ENCODE data around the gene WDR81.
A peak's percentile ranks its signal among the peaks of the same experiment; 100 is the strongest.

WDR81 gene

DNA sequence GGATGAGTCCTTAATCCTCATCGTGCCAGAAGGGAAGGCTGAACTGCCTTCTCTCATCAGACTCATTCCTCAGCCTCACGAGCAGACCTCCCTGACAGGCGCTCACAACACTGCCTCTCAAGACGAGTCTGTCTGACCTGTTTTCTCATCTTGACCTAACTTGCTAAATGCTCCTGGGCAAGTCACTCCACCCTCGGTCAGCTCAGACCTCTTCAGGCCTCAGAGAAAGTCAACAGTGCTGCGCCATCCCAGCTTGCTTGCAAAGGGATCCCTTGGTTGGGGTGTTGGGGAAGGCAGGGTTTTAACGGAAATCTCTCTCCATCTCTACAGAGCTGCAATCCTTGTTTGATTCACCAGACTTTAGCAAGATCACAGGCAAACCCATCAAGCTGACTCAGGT lies 52.4 kb downstream of the WDR81 start:
- Histone ChIP-seq H2BK5ac (ENCODE audit: low read length) (no peak overlapping the region), H3K27me3 (ENCODE audit: insufficient read depth, low read length, poor library complexity) (no peaks in the 10 kb centered on the region), H3K18ac (ENCODE audit: low read length) (no peak overlapping the region), H3K4me1 (ENCODE audit: control insufficient read depth, low read depth, low read length) (no peaks in the 10 kb centered on the region), H3K79me1 (ENCODE audit: low read length) (no peaks in the 10 kb centered on the region), H3K36me3 (ENCODE audit: control insufficient read depth, insufficient read depth, low read length) (peaks cover 4% of the 10 kb centered on the region), H3K4me2 (ENCODE audit: low read length) (no peak overlapping the region), H3K79me2 (ENCODE audit: control insufficient read depth, insufficient read depth, low read length) (no peaks in the 10 kb centered on the region), H4K5ac (ENCODE audit: low read length) (no peak overlapping the region), H2BK120ac (ENCODE audit: low read depth, low read length) (no peak overlapping the region), H3K56ac (ENCODE audit: low read length) (no peak overlapping the region), H3K4ac (ENCODE audit: low read depth, low read length) (no peak overlapping the region), H3K27ac (ENCODE audit: low read depth, low read length) (no peak overlapping the region), H2AK5ac (ENCODE audit: low read length) (no peak overlapping the region), H4K8ac (ENCODE audit: low read depth, low read length) (no peak overlapping the region), H3K23ac (ENCODE audit: low read length) (no peak overlapping the region), H3K9ac (ENCODE audit: low read length) (no peak overlapping the region), H3K4me3 (ENCODE audit: low read length) (no peak overlapping the region), H2BK15ac (replicated peaks; ENCODE audit: low read depth) (no peak overlapping the region)
- no peak for DNase-seq
- WGBS (ENCODE audit: extremely low coverage, insufficient coverage, low lambda C conversion rate) = no CpG with 5 or more reads among the region's 7 CpGs

GRCh38 chr17:1779571-1780131 lies 55.1 kb downstream of the WDR81 start:
- no CpG with 5 or more reads among the region's 8 CpGs for WGBS (ENCODE audit: extremely low coverage, insufficient coverage, low lambda C conversion rate)
- H3K4me3 ChIP-seq (ENCODE audit: low read length) = no peak overlapping the region
- H3K23ac ChIP-seq (ENCODE audit: low read length) = no peak overlapping the region
- H3K79me2 ChIP-seq (ENCODE audit: control insufficient read depth, insufficient read depth, low read length) = no peaks in the 10 kb centered on the region
- H2BK120ac ChIP-seq (ENCODE audit: low read depth, low read length) = no peak overlapping the region
- H3K56ac ChIP-seq (ENCODE audit: low read length) = no peak overlapping the region
- no peak overlapping the region for H4K8ac ChIP-seq (ENCODE audit: low read depth, low read length)
- H3K4ac ChIP-seq (ENCODE audit: low read depth, low read length) = no peak overlapping the region
- H3K9ac ChIP-seq (ENCODE audit: low read length) = no peak overlapping the region
- no peaks in the 10 kb centered on the region for H3K79me1 ChIP-seq (ENCODE audit: low read length)
- no peak for DNase-seq
- peaks cover 8% of the 10 kb centered on the region for H3K36me3 ChIP-seq (ENCODE audit: control insufficient read depth, insufficient read depth, low read length)
- no peak overlapping the region for H4K5ac ChIP-seq (ENCODE audit: low read length)
- no peak overlapping the region for H3K27ac ChIP-seq (ENCODE audit: low read depth, low read length)
- H2AK5ac ChIP-seq (ENCODE audit: low read length) = no peak overlapping the region
- H3K18ac ChIP-seq (ENCODE audit: low read length) = no peak overlapping the region
- no peaks in the 10 kb centered on the region for H3K27me3 ChIP-seq (ENCODE audit: insufficient read depth, low read length, poor library complexity)
- no peak overlapping the region for H3K4me2 ChIP-seq (ENCODE audit: low read length)
- no peak overlapping the region for H2BK5ac ChIP-seq (ENCODE audit: low read length)
- H3K4me1 ChIP-seq (ENCODE audit: control insufficient read depth, low read depth, low read length) = no peaks in the 10 kb centered on the region
- no peak overlapping the region for H2BK15ac ChIP-seq (replicated peaks; ENCODE audit: low read depth)

GRCh38 chr17:1782171-1782567 lies 57.7 kb downstream of the WDR81 start:
- Histone ChIP-seq H3K23ac (ENCODE audit: low read length) (no peak overlapping the region), H3K27ac (ENCODE audit: low read depth, low read length) (no peak overlapping the region), H4K8ac (ENCODE audit: low read depth, low read length) (no peak overlapping the region), H3K79me1 (ENCODE audit: low read length) (no peaks in the 10 kb centered on the region), H3K4me1 (ENCODE audit: control insufficient read depth, low read depth, low read length) (no peaks in the 10 kb centered on the region), H2BK120ac (ENCODE audit: low read depth, low read length) (no peak overlapping the region), H3K4me2 (ENCODE audit: low read length) (no peak overlapping the region), H3K9ac (ENCODE audit: low read length) (no peak overlapping the region), H3K79me2 (ENCODE audit: control insufficient read depth, insufficient read depth, low read length) (no peaks in the 10 kb centered on the region), H3K18ac (ENCODE audit: low read length) (no peak overlapping the region), H2BK5ac (ENCODE audit: low read length) (no peak overlapping the region), H3K56ac (ENCODE audit: low read length) (no peak overlapping the region), H3K36me3 (ENCODE audit: control insufficient read depth, insufficient read depth, low read length) (peaks cover 10% of the 10 kb centered on the region), H4K5ac (ENCODE audit: low read length) (no peak overlapping the region), H3K27me3 (ENCODE audit: insufficient read depth, low read length, poor library complexity) (no peaks in the 10 kb centered on the region), H2BK15ac (replicated peaks; ENCODE audit: low read depth) (no peak overlapping the region), H3K4ac (ENCODE audit: low read depth, low read length) (no peak overlapping the region), H2AK5ac (ENCODE audit: low read length) (no peak overlapping the region), H3K4me3 (ENCODE audit: low read length) (no peak overlapping the region)
- no CpG with 5 or more reads among the region's 6 CpGs for WGBS (ENCODE audit: extremely low coverage, insufficient coverage, low lambda C conversion rate)
- no peak for DNase-seq

DNA sequence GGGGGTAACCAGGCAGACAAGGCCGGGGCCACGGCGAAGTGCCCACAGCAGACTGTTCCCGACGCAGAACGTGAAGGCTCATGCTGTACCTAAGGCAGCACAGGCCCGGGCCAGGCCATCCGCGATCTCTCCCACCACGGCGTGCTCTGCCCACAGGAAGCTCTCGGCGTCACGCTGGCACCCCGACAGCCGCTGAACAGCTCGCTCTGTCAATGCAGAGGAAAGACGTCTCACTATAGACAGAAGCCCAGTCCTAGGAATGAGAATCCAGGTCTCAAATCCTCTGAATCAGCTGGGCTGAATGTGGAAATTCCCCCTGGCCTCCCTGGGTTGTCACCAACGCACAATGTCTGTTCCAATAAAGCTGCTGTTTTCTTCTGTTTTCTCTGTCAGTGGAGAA lies 58.8 kb downstream of the WDR81 start:
- Histone ChIP-seq H3K18ac (ENCODE audit: low read length) (no peak overlapping the region), H3K27me3 (ENCODE audit: insufficient read depth, low read length, poor library complexity) (no peaks in the 10 kb centered on the region), H3K4me2 (ENCODE audit: low read length) (no peak overlapping the region), H3K9ac (ENCODE audit: low read length) (no peak overlapping the region), H3K4me3 (ENCODE audit: low read length) (no peak overlapping the region), H3K79me1 (ENCODE audit: low read length) (no peaks in the 10 kb centered on the region), H3K36me3 (ENCODE audit: control insufficient read depth, insufficient read depth, low read length) (peaks cover 13% of the 10 kb centered on the region), H3K4ac (ENCODE audit: low read depth, low read length) (no peak overlapping the region), H3K27ac (ENCODE audit: low read depth, low read length) (no peak overlapping the region), H4K8ac (ENCODE audit: low read depth, low read length) (no peak overlapping the region), H2AK5ac (ENCODE audit: low read length) (no peak overlapping the region), H3K23ac (ENCODE audit: low read length) (no peak overlapping the region), H2BK120ac (ENCODE audit: low read depth, low read length) (no peak overlapping the region), H4K5ac (ENCODE audit: low read length) (no peak overlapping the region), H3K56ac (ENCODE audit: low read length) (no peak overlapping the region), H2BK5ac (ENCODE audit: low read length) (no peak overlapping the region), H3K79me2 (ENCODE audit: control insufficient read depth, insufficient read depth, low read length) (no peaks in the 10 kb centered on the region), H3K4me1 (ENCODE audit: control insufficient read depth, low read depth, low read length) (no peaks in the 10 kb centered on the region), H2BK15ac (replicated peaks; ENCODE audit: low read depth) (no peak overlapping the region)
- no peak for DNase-seq
- no CpG with 5 or more reads among the region's 19 CpGs for WGBS (ENCODE audit: extremely low coverage, insufficient coverage, low lambda C conversion rate)

- Histone ChIP-seq H3K79me2 (ENCODE audit: control insufficient read depth, insufficient read depth, low read length) (no peaks in the 10 kb centered on the region), H3K27ac (ENCODE audit: low read depth, low read length) (no peak overlapping the region)
- DNase-seq = peak; percentile 71
These were observed 59.5 kb downstream of the WDR81 start for GRCh38 chr17:1783834-1784611.

More at GRCh38 chr17:1783834-1784611, 59.5 kb downstream of the WDR81 start:
- H3K23ac ChIP-seq (ENCODE audit: low read length) = no peak overlapping the region
- H3K36me3 ChIP-seq (ENCODE audit: control insufficient read depth, insufficient read depth, low read length) = peaks cover 13% of the 10 kb centered on the region
- H3K79me1 ChIP-seq (ENCODE audit: low read length) = no peaks in the 10 kb centered on the region
- no peak overlapping the region for H4K5ac ChIP-seq (ENCODE audit: low read length)
- no CpG with 5 or more reads among the region's 16 CpGs for WGBS (ENCODE audit: extremely low coverage, insufficient coverage, low lambda C conversion rate)
- H2BK120ac ChIP-seq (ENCODE audit: low read depth, low read length) = no peak overlapping the region
- no peak overlapping the region for H3K4me3 ChIP-seq (ENCODE audit: low read length)
- H3K9ac ChIP-seq (ENCODE audit: low read length) = no peak overlapping the region
- no peaks in the 10 kb centered on the region for H3K27me3 ChIP-seq (ENCODE audit: insufficient read depth, low read length, poor library complexity)
- no peak overlapping the region for H3K4me2 ChIP-seq (ENCODE audit: low read length)
- no peak overlapping the region for H2BK15ac ChIP-seq (replicated peaks; ENCODE audit: low read depth)
- no peak overlapping the region for H3K56ac ChIP-seq (ENCODE audit: low read length)
- H3K4ac ChIP-seq (ENCODE audit: low read depth, low read length) = no peak overlapping the region
- no peaks in the 10 kb centered on the region for H3K4me1 ChIP-seq (ENCODE audit: control insufficient read depth, low read depth, low read length)
- no peak overlapping the region for H4K8ac ChIP-seq (ENCODE audit: low read depth, low read length)
- no peak overlapping the region for H2BK5ac ChIP-seq (ENCODE audit: low read length)
- H3K18ac ChIP-seq (ENCODE audit: low read length) = no peak overlapping the region
- no peak overlapping the region for H2AK5ac ChIP-seq (ENCODE audit: low read length)

All from mesendoderm (in vitro differentiated cells).